HepG2 (cell line): Measurements from ENCODE around the gene AAGAB.

Source experiments
- ATF7 ChIP-seq, 2 experiments: fragments of 450-650 bp in 1 of 2; sonication (generic) in 1 of 2; formaldehyde crosslinking in 1 of 2; IDR thresholded peaks; 2 replicates each; pipeline versions ENCODE4 v1.4.0 to v1.6.1; 2016 to 2020; ENCODE audit warnings: antibody characterized with exemption in 1 of 2, mild to moderate bottlenecking in 1 of 2, missing genetic modification reagents in 1 of 2
- JUNB ChIP-seq: sonication (generic); formaldehyde crosslinking; IDR thresholded peaks from 2 replicates; pipeline ENCODE4 v1.8.0; 2022; ENCODE audit warnings: missing genetic modification reagents, mild to moderate bottlenecking, borderline replicate concordance
- TCF7L2 ChIP-seq: IDR thresholded peaks from 2 replicates; pipeline ENCODE4 v1.6.1; 2011; ENCODE audit warnings: mild to moderate bottlenecking, low read depth, low read length, moderate library complexity
- ZNF207 ChIP-seq: fragments of 450-650 bp; IDR thresholded peaks from 2 replicates; pipeline ENCODE4 v1.6.1; 2016; ENCODE audit warnings: antibody characterized with exemption, borderline replicate concordance
- ZNF253 ChIP-seq: sonication (generic); formaldehyde crosslinking; IDR thresholded peaks from 2 replicates; pipeline ENCODE4 v1.8.0; 2022; ENCODE audit warnings: mild to moderate bottlenecking, missing genetic modification reagents, borderline replicate concordance
- TF ChIP-seq, protein P1 (sequence below): sonication (generic); formaldehyde crosslinking; IDR thresholded peaks from 2 replicates; pipeline ENCODE4 v1.5.0; 2020; ENCODE audit warnings: mild to moderate bottlenecking, missing genetic modification reagents, moderate library complexity

DNA sequence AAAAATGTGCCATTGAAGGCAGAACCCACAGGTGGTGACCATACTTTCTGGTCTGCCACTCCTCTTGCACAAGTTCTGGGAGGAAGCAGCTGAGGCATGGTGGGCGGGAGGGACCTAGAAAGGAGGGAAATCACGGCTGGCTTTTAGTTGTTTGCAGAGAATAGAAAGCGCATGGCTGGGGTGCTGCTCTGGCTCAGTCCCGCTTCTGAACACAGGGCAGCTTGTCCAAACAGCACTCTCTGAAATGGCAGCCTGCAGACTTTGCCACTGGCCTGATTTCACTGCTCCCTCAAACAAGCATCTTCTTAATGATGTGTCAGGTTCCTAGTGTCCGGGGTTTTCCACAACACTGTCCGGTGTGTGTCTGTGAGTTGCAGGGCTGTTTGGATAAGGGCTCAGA is 76.7 kb downstream of the AAGAB start:
- TF ChIP-seq, protein P1, sequence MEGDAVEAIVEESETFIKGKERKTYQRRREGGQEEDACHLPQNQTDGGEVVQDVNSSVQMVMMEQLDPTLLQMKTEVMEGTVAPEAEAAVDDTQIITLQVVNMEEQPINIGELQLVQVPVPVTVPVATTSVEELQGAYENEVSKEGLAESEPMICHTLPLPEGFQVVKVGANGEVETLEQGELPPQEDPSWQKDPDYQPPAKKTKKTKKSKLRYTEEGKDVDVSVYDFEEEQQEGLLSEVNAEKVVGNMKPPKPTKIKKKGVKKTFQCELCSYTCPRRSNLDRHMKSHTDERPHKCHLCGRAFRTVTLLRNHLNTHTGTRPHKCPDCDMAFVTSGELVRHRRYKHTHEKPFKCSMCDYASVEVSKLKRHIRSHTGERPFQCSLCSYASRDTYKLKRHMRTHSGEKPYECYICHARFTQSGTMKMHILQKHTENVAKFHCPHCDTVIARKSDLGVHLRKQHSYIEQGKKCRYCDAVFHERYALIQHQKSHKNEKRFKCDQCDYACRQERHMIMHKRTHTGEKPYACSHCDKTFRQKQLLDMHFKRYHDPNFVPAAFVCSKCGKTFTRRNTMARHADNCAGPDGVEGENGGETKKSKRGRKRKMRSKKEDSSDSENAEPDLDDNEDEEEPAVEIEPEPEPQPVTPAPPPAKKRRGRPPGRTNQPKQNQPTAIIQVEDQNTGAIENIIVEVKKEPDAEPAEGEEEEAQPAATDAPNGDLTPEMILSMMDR (CRISPR knock-in tag) = no peak
- TF ChIP-seq TCF7L2 = no peak
- no peak for TF ChIP-seq ZNF253 (CRISPR knock-in tag)
- TF ChIP-seq JUNB = no peak
- TF ChIP-seq ATF7 (IDR thresholded peaks at IDR 0.05) = no peak
- no peak for TF ChIP-seq ATF7 (CRISPR knock-in tag; IDR thresholded peaks at IDR 0.05)
- TF ChIP-seq ZNF207 = no peak
